HFF-Myc (cell line): ENCODE measurements around the gene FLVCR2.
A peak's percentile ranks its signal among the peaks of the same experiment; 100 is the strongest.

Experiments
- DNase-seq: peaks from one replicate; pipeline ENCODE4 v3.0.0-alpha.2; 2011; ENCODE audit warnings: low read depth; ENCODE audit errors: extremely low read depth
- H3K4me3 ChIP-seq: replicated peaks from 2 replicates; pipeline ENCODE4 v1.5.1; 2011; ENCODE audit warnings: low read depth, mild to moderate bottlenecking, control low read depth, low read length
- TF ChIP-seq, protein P1 (sequence below): IDR thresholded peaks from 2 replicates; pipeline ENCODE4 v1.5.1; 2012; ENCODE audit warnings: mild to moderate bottlenecking, low read depth, low read length, control low read depth; ENCODE audit errors: missing control alignments

Gene FLVCR2

DNA sequence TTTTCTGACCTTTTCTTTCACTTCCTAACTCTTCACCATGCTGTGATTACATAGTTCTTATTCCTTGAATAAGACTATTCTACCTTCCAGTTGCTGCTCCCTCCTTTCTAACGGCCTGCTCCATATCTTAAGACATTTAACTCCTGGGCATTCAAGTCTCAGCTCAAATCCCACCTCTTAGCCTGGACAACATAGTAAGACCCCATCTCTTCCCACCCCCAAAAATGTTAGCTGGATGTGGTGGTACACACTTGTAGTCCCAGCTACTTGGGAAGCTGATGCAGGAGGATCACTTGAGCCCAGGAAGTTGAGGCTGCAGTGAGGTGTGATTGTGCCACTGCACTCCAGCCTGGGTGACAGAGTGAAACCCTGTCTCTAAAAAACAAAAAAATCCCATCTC is 71.4 kb downstream of the FLVCR2 start:
- no peak overlapping the region for H3K4me3 ChIP-seq
- TF ChIP-seq, protein P1, sequence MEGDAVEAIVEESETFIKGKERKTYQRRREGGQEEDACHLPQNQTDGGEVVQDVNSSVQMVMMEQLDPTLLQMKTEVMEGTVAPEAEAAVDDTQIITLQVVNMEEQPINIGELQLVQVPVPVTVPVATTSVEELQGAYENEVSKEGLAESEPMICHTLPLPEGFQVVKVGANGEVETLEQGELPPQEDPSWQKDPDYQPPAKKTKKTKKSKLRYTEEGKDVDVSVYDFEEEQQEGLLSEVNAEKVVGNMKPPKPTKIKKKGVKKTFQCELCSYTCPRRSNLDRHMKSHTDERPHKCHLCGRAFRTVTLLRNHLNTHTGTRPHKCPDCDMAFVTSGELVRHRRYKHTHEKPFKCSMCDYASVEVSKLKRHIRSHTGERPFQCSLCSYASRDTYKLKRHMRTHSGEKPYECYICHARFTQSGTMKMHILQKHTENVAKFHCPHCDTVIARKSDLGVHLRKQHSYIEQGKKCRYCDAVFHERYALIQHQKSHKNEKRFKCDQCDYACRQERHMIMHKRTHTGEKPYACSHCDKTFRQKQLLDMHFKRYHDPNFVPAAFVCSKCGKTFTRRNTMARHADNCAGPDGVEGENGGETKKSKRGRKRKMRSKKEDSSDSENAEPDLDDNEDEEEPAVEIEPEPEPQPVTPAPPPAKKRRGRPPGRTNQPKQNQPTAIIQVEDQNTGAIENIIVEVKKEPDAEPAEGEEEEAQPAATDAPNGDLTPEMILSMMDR = no peak
- DNase-seq = no peak

DNA sequence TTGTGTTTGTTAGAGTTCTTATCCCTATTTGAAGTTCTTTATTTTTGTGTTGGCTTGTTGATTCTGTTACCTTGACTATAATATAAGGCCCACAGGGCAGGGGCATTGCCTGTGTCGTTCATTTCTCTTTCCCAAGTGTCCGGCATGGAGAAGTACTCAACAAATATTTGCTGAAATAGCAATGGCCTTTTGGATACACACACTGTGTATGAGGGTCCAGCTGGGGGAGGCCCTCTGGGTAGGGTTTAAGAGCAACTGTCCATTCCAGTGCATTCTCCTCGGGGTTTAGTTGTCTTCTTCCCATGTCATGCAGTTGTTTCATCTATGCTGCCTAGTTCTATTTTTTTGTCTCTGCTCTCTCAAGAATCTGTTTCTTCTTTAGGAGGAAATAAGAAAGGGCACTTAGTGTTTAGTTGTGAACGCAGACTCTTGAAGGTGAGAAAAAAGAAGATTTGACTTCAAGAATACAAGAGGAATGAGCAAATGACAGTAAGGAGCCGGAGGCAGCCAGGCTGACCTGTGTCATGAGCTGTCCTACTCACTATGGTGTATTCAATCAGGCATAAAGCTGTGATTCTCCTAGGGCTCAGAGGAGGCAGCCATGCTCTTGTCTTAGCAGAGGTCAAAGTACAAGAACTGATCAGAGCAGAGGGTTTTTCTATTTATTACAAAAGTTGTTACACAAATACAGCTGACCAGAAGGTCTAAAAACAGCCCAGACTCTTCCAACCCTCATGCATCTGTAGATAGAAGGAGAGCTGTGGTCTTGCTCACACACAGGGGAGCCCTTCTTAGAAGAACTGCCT is 72.0 kb downstream of the FLVCR2 start:
- DNase-seq = no peak
- no peak overlapping the region for H3K4me3 ChIP-seq
- TF ChIP-seq, protein P1 = no peak

DNA sequence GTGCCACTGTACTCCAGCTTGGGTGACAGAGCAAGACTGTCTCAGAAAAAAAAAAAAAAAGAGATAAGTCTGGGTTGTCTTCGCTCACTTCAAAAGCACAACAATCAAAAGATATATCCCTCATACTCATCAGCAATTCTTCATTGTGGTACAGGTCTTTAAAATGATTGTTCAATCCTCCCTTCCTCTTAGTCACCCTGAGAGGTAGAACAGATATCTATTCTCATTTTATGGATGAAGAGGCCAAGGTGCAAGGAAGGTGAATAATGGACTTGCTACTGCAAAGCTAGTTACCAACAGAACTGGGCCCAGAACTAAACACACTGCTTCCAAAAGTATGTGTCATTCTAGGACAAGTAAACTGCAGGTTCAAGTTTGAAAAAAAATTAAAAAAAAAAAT is 75.1 kb downstream of the FLVCR2 start:
- DNase-seq = no peak
- TF ChIP-seq, protein P1 = no peak
- H3K4me3 ChIP-seq = no peak overlapping the region

DNA sequence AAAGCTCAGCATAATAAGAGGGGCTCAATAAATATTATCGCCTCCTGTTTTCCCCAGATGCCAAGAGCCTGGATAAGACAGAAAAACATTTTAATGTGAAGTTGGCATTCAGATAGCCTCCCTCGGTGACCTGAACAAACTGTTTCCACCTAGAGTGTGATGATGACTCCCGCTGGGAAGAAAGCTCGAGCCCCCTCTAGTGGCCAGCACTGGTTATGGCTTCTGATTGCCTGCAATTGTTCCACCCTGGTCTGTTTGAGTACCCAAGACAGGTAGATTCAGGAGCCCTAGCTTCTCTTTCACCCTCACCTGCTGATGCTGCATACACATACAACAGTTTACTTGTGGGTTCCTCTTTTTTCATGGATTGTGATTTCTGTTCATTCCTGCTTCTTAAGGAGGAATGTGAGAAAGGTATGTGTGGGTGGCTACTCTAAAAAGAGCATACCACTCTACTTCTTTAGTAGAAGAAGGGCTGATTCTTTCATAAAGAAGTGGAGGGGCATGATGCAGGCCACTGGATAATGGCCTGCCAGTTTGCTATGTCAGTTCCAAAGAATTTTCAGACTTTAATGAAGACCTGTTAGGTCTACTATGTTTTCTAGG is 75.8 kb downstream of the FLVCR2 start:
- DNase-seq = peak; percentile 32
- H3K4me3 ChIP-seq = no peak overlapping the region
- TF ChIP-seq, protein P1 = peak; percentile 99

DNA sequence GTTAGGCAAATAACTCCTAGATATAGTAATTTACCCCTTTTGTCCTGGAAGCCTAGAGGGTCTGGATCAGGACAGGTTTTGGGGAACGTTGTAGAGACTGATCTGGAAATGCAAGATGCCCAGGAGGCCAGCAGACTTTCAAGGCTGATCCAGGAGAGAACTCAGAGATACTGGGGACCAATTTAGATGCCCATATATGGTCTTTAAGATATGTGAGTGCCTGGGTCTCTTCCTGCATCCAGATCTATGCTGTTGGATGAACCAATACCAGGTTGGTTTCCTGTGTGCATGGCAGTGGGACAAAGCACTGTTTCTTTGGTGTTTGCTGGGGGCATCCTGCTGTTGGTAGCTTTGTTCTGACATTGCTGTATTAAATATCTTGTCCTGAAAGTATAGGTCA is 76.8 kb downstream of the FLVCR2 start:
- no peak for DNase-seq
- no peak overlapping the region for H3K4me3 ChIP-seq
- TF ChIP-seq, protein P1 = no peak

DNA sequence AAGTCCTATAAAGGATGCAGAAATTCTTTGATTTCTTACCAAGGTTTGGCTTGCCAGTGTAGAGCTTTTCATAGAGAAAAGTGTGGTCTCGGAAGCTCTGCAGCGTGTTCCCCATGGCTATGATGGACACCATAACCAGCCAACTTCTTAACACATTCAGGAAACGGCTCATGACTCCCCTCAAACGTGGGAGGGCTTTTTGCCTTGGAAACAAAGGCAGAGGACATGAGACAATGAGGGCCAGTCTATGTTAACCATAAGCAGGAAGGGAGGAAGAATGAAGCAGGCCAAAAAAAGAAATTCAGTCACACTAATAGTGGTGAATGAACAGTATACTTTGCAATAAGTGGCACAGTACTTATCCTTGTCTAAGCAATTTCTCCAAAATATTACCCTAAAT is 78.9 kb downstream of the FLVCR2 start:
- TF ChIP-seq, protein P1 = no peak
- H3K4me3 ChIP-seq = no peak overlapping the region
- DNase-seq = no peak
